Smooth muscle cell (in vitro differentiated cells): Measurements from ENCODE around the gene GPRC5C. TPM values are rescaled to one million over a fixed set of nuclear protein-coding genes. Genes with fewer than 3 reads are reported as not detected.

Experiments used
- DNase-seq: peaks from one replicate; lab custom pipeline; 2025; ENCODE audit not compliant: unreplicated experiment; lab: John Stamatoyannopoulos, UW
- H2AFZ ChIP-seq: fragments of 200-600 bp; sonication (generic); 2 replicates; pipeline ENCODE4 v1.6.0; 2016; ENCODE audit warnings: antibody characterized with exemption, low read depth, mild to moderate bottlenecking
- H3F3A ChIP-seq: fragments of 200-600 bp; sonication (generic); 2 replicates; pipeline ENCODE4 v1.6.0; 2017; ENCODE audit warnings: antibody characterized with exemption, low read depth
- H3K27ac ChIP-seq: fragments of 200-600 bp; sonication (generic); 2 replicates; pipeline ENCODE4 v1.5.1; 2016; ENCODE audit warnings: low read depth, mild to moderate bottlenecking
- H3K27me3 ChIP-seq: fragments of 200-600 bp; sonication (generic); 2 replicates; pipeline ENCODE4 v1.6.1; 2016; ENCODE audit warnings: low read depth, mild to moderate bottlenecking
- H3K36me3 ChIP-seq: fragments of 200-600 bp; sonication (generic); 2 replicates; pipeline ENCODE4 v1.5.1; 2016; ENCODE audit warnings: low read depth
- H3K4me1 ChIP-seq: fragments of 200-600 bp; sonication (generic); 2 replicates; pipeline ENCODE4 v1.5.1; 2016; ENCODE audit warnings: low read depth
- H3K4me2 ChIP-seq: fragments of 200-600 bp; sonication (generic); 2 replicates; pipeline ENCODE4 v1.6.0; 2016; ENCODE audit warnings: mild to moderate bottlenecking
- H3K4me3 ChIP-seq: fragments of 200-600 bp; sonication (generic); 2 replicates; pipeline ENCODE4 v1.5.1; 2016; ENCODE audit warnings: mild to moderate bottlenecking
- H3K79me2 ChIP-seq: fragments of 200-600 bp; sonication (generic); 2 replicates; pipeline ENCODE4 v1.6.0; 2016; ENCODE audit warnings: low read depth, mild to moderate bottlenecking
- H3K9ac ChIP-seq: fragments of 200-600 bp; sonication (generic); 2 replicates; pipeline ENCODE4 v1.6.0; 2016; ENCODE audit warnings: low read depth
- H3K9me3 ChIP-seq: fragments of 200-600 bp; sonication (generic); replicated peaks from 2 replicates; pipeline ENCODE4 v1.5.1; 2016; ENCODE audit warnings: low read depth
- H4K20me1 ChIP-seq: fragments of 200-600 bp; sonication (generic); 2 replicates; pipeline ENCODE4 v1.6.0; 2016; ENCODE audit warnings: low read depth
- WGBS: methylation state at CpG from one replicate; pipeline ENCODE4 v1.1.7; 2016; ENCODE audit warnings: low lambda C conversion rate; 5-methylcytosine and 5-hydroxymethylcytosine counted together
- polyA plus RNA-seq: library from polyadenylated mRNA; unstranded; fragments of >200 nt; fragmentation: Nextera tagmentation; extraction: Ambion mirVana; gene quantifications from 2 replicates; pipeline ENCODE4 v1.2.1, GENCODE V29; 2016
- total RNA-seq: library from RNA; depleted of rRNA; stranded (reverse); fragments of >200 nt; gene quantifications from 2 replicates; pipeline ENCODE4 v1.2.3, GENCODE V29; 2014
- TF ChIP-seq, protein P1 (sequence below): fragments of 200-600 bp; sonication (generic); IDR thresholded peaks from 2 replicates; pipeline ENCODE4 v1.5.1; 2017; ENCODE audit warnings: borderline replicate concordance, mild to moderate bottlenecking, antibody characterized with exemption; ENCODE audit not compliant: insufficient read depth, poor library complexity, severe bottlenecking

GPRC5C gene
- total and polyA plus RNA-seq, 2 experiments from 2014 or later: 64.5 to 96.9 TPM

DNA sequence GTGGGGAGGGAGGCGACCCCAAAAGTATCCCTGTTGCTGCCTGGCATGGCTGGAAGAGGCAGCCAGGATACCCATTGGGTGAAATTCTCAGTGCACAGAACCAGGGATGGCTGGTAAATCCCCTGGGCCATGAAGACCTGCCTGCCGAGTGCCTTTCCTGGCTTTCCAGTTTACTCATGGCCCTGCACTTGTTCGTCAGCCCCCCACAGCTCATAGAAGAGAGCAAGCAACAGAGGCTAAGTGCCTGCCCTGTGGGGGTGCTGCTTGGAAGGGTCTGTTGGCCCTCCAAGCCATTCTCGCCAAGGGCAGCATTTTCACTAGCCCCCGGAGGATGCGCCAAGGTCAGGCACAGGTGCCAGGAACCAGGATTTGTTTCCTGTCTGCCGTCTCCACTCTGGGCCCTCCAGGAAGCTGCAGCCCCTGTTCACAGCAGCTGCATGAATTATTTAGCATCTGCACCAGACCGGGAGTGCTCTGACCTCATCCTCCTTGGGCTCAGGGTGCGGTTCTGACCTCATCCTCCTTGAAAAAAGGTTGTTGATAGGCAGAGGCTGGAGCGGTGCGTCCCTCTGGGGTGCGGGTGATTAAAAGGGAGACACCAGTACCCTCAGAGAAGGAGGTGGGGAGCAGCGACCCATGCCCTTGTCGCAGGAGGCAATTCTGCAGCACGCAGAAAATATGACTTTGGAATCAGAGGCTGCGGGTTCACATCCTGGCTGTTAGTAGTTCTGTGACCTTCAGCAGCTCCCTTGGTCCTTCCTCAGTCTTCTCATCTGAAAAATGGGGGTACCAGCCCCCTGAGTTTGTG is 20.3 kb downstream of the GPRC5C start:
- Histone ChIP-seq H3K36me3 (no peaks in the 10 kb centered on the region), H3K27ac (no peak overlapping the region), H3K79me2 (no peaks in the 10 kb centered on the region), H2AFZ (no peak overlapping the region), H3F3A (no peaks in the 10 kb centered on the region), H3K27me3 (no peaks in the 10 kb centered on the region), H3K9ac (no peak overlapping the region), H3K4me2 (no peak overlapping the region), H3K4me3 (no peak overlapping the region), H3K9me3 (no peaks in the 10 kb centered on the region), H4K20me1 (peaks cover 4% of the 10 kb centered on the region), H3K4me1 (peaks cover 26% of the 10 kb centered on the region)
- 61% methylated on average over 16 of the region's 16 CpGs for WGBS
- TF ChIP-seq, protein P1, sequence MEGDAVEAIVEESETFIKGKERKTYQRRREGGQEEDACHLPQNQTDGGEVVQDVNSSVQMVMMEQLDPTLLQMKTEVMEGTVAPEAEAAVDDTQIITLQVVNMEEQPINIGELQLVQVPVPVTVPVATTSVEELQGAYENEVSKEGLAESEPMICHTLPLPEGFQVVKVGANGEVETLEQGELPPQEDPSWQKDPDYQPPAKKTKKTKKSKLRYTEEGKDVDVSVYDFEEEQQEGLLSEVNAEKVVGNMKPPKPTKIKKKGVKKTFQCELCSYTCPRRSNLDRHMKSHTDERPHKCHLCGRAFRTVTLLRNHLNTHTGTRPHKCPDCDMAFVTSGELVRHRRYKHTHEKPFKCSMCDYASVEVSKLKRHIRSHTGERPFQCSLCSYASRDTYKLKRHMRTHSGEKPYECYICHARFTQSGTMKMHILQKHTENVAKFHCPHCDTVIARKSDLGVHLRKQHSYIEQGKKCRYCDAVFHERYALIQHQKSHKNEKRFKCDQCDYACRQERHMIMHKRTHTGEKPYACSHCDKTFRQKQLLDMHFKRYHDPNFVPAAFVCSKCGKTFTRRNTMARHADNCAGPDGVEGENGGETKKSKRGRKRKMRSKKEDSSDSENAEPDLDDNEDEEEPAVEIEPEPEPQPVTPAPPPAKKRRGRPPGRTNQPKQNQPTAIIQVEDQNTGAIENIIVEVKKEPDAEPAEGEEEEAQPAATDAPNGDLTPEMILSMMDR: no peak
- DNase-seq: no peak

DNA sequence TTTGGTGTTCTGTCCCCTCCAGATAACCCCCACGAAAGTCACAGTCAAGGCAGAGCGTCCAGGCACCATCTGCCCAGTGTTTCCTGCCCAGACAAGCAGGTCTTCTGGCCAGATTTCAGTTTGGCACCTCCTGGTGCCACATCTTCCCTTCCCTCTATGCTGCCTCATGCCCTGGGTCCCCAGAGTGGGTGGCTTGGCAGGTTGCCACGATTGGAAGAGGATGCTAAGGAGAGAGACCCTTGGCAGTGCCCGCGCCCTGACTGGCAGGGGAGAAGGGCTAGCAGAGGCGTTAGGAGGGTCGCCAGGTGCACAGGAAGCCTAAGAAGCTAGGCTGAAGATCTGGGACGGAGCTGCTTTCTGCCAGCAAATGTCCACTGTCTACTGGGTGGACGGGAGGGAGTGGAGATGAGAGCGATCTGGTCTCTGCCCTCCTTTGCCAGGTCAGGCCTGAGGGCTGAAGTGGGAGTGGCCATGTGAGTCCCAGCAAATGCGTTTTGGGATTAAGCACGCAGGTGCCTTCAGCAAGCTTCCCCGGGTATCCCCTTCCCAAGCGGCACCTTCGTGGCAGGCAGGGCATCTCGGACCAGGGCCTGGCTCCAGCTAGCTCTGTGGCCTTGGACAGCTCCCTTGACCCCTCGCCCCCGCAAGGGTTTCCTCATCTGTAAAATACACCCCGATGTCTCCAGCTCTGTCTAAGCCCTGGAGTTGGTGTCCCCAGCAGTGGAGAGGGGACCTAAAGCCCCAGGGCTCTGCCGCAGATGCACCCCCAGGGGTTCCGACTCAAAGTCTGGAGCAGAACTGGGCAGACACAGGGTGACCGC is 21.2 kb downstream of the GPRC5C start:
- Histone ChIP-seq H3K9me3 (no peaks in the 10 kb centered on the region), H3K4me3 (peak overlapping the region; percentile 44), H3K27ac (no peak overlapping the region), H3K9ac (no peak overlapping the region), H3K79me2 (no peaks in the 10 kb centered on the region), H3K4me2 (peak overlapping the region; percentile 91), H3F3A (no peaks in the 10 kb centered on the region), H4K20me1 (no peaks in the 10 kb centered on the region), H3K36me3 (no peaks in the 10 kb centered on the region), H3K27me3 (no peaks in the 10 kb centered on the region), H3K4me1 (peaks cover 27% of the 10 kb centered on the region), H2AFZ (no peak overlapping the region)
- TF ChIP-seq, protein P1: no peak
- 50% methylated on average over 22 of the region's 22 CpGs for WGBS
- DNase-seq: no peak

DNA sequence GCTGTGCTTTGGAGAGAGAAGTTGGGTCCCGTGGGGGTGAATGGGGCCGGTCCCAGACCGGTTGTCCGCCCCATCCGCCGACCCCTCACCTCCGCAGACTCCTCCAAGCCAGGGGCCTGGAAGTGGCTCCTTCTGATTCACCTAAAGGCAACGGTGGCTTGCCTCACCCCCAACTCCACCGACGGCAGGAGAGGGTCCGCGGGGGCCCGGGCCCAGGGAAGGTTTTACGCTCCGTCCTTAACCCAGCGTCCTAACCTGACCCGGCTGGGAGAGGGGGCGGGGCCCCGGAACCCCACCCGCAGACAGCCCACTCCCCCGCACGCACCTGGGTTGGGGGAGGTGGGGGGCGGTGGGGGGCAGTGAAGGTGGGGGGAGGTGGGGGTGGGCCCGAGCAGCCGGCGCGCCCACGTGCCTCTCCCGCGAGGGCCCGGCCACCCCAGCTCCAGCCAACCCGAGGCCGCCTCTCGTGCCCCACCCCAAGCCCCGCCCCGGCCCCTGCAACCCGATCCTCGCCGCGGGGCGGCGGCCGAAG is 21.8 kb downstream of the GPRC5C start:
- Histone ChIP-seq H3K4me2 (peak overlapping the region; percentile 91), H3K27ac (no peak overlapping the region), H3K36me3 (no peaks in the 10 kb centered on the region)

More for the DNA sequence above, 21.8 kb downstream of the GPRC5C start:
- Histone ChIP-seq H4K20me1 (no peaks in the 10 kb centered on the region), H2AFZ (no peak overlapping the region), H3K4me3 (peak overlapping the region; percentile 44), H3K9me3 (no peaks in the 10 kb centered on the region), H3K4me1 (peaks cover 27% of the 10 kb centered on the region), H3F3A (no peaks in the 10 kb centered on the region), H3K79me2 (no peaks in the 10 kb centered on the region), H3K9ac (no peak overlapping the region), H3K27me3 (no peaks in the 10 kb centered on the region)
- no peak for DNase-seq
- WGBS: 5% methylated on average over 7 of the region's 43 CpGs
- TF ChIP-seq, protein P1: peak; percentile 4
